ENCODE measurements around the gene VPS13A.
A peak's percentile ranks its signal among the peaks of the same experiment; 100 is the strongest.

Gene VPS13A

GRCh38 chr9:77152289-77152688 lies 25.0 kb upstream of the VPS13A start:
- H3K4me3 ChIP-seq (ENCODE audit: low read length): no peak overlapping the region
- TF ChIP-seq CTCF (IDR thresholded peaks at IDR 0.05; ENCODE audit: insufficient read depth, low read depth, low read length, missing control alignments): no peak

GRCh38 chr9:77156646-77157371 lies 20.5 kb upstream of the VPS13A start:
- DNase-seq (ENCODE audit: low read depth): peak; percentile 13
- peak; percentile 7 for TF ChIP-seq CTCF (IDR thresholded peaks at IDR 0.05; ENCODE audit: insufficient read depth, low read depth, low read length, missing control alignments)
- H3K4me3 ChIP-seq (ENCODE audit: low read length): no peak overlapping the region

More at GRCh38 chr9:77152289-77152688, 25.0 kb upstream of the VPS13A start:
- DNase-seq (ENCODE audit: low read depth): no peak

- no peak overlapping the region for H3K4me3 ChIP-seq (ENCODE audit: low read length)
- no peak for TF ChIP-seq CTCF (IDR thresholded peaks at IDR 0.05; ENCODE audit: insufficient read depth, low read depth, low read length, missing control alignments)
- peak; percentile 96 for DNase-seq (ENCODE audit: low read depth)
These were observed 18.4 kb upstream of the VPS13A start for GRCh38 chr9:77158772-77159513.

GRCh38 chr9:77161191-77161590 lies 16.1 kb upstream of the VPS13A start:
- TF ChIP-seq CTCF (IDR thresholded peaks at IDR 0.05; ENCODE audit: insufficient read depth, low read depth, low read length, missing control alignments): no peak
- no peak for DNase-seq (ENCODE audit: low read depth)
- no peak overlapping the region for H3K4me3 ChIP-seq (ENCODE audit: low read length)

GRCh38 chr9:77161966-77162365 lies 15.4 kb upstream of the VPS13A start:
- DNase-seq (ENCODE audit: low read depth): peak; percentile 40
- TF ChIP-seq CTCF (IDR thresholded peaks at IDR 0.05; ENCODE audit: insufficient read depth, low read depth, low read length, missing control alignments): peak; percentile 36

GRCh38 chr9:77162366-77162765 lies 15.0 kb upstream of the VPS13A start:
- no peak for TF ChIP-seq CTCF (IDR thresholded peaks at IDR 0.05; ENCODE audit: insufficient read depth, low read depth, low read length, missing control alignments)
- H3K4me3 ChIP-seq (ENCODE audit: low read length): no peak overlapping the region
- no peak for DNase-seq (ENCODE audit: low read depth)

More at GRCh38 chr9:77161966-77162365, 15.4 kb upstream of the VPS13A start:
- no peak overlapping the region for H3K4me3 ChIP-seq (ENCODE audit: low read length)
